ENCODE data around the gene VPS13D. TPM values are rescaled to one million over a fixed set of nuclear protein-coding genes. Genes with fewer than 3 reads are reported as not detected.
A peak's percentile ranks its signal among the peaks of the same experiment; 100 is the strongest.

The VPS13D gene
- total and polyA plus RNA-seq, 11 donors = 32.1 to 301 (median 90.7) TPM

- Histone ChIP-seq H3K4me3 (peak overlapping the region in 1 of 12 donors; percentile 91), H3K4me1 (peaks cover 3 to 34% (median 15%) of the 10 kb centered on the region in 12 donors), H3K27ac (peak overlapping the region in 4 of 12 donors; percentile 87 to 95 (median 92)), H3K36me3 (peaks cover 0 to 33% (median 21%) of the 10 kb centered on the region in 9 donors), H3K9me3 (no peaks in the 10 kb centered on the region), H3K27me3 (no peaks in the 10 kb centered on the region)
- TF ChIP-seq CTCF (IDR thresholded peaks at IDR 0.05) = no peak
- TF ChIP-seq POLR2A (IDR thresholded peaks at IDR 0.05) = no peak
- ATAC-seq (peak in 3 of 4 donors; percentile 11 to 33 (median 13)), DNase-seq (peak in 3 of 5 donors; percentile 29 to 76 (median 57))
- intact Hi-C loops (cut with DNase I) = no loop called here
- 52 to 60% (median 54%) methylated on average over 2 of the region's 2 CpGs for WGBS, 4 donors
Measured at GRCh38 chr1:12232221-12232620, 2.4 kb downstream of the VPS13D start.

DNA sequence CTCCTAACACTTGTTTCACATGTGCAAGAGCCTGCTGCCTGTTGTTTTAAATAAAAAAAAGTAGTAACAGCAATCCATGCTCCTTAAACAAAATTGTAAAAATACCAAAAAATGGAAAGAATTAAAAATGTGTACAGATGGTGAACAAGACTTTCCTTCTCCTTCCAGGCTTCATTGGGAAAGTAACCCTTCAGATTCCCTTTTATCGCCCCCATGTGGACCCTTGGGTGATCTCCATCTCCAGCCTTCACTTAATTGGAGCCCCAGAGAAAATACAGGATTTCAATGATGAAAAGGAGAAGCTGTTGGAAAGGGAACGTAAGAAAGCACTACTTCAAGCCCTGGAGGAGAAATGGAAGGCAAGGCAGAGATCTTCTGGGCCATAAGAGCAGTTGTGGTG, 14.2 kb downstream of the VPS13D start:
- H3K4me3 ChIP-seq = no peak overlapping the region
- TF ChIP-seq POLR2A (IDR thresholded peaks at IDR 0.05) = no peak
- TF ChIP-seq CTCF (IDR thresholded peaks at IDR 0.05) = peak in 8 of 12 donors; percentile 16 to 43 (median 28)
- DNase-seq (no peak), ATAC-seq (no peak)
- intact Hi-C loops (cut with DNase I) = loop anchor here in 1 of 10 donors (10.0 kb wide), 1 partner anchor 141 kb away; no protein-coding TSS in a partner anchor
- H3K9me3 ChIP-seq = no peaks in the 10 kb centered on the region
- H3K27ac ChIP-seq = no peak overlapping the region
- H3K4me1 ChIP-seq = no peaks in the 10 kb centered on the region
- H3K27me3 ChIP-seq = no peaks in the 10 kb centered on the region
- peaks cover 9 to 90% (median 78%) of the 10 kb centered on the region in 9 donors for H3K36me3 ChIP-seq
- WGBS, 4 donors = 71 to 77% (median 75%) methylated on average over 2 of the region's 2 CpGs

DNA sequence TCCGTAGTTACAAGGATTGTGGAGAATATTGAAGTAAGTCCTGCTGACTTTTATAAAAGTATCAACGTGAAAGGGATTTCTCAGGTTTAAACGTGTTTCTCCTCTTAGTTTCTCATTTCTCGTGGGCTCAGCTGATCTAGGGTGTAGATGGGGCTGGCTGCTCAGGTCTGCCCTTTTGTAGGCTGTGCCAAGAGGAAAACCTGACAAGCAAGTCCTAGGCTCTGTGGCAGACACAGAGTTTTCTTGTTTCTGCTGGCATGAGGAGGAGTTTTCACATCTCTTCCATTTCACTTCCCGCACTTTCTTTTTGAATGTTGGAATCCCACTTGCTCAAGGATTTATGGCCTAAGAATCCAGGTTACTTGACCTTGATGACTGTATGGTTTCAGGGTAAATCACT, 14.8 kb downstream of the VPS13D start:
- DNase-seq = no peak
- 90 to 97% (median 92%) methylated on average over 5 of the region's 5 CpGs for WGBS, 4 donors

DNA sequence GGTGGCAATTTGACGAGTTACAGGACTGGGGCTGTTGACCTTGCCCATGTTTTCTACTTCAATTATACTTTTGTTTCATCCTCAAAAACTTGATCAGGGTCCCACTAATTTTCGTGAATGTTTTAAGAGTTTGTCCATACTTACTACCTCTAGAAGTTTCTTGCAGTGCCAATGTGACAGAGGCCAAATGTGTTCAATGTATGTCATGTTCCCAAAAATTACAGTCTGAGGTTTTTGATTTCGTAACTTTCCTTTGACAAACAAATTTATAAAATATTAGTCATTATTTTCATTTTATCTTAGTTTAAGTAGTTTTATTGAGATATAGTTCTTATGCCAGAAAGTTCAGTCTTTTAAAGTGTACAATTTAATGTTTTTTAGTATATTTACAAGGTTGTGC, 15.3 kb downstream of the VPS13D start:
- no peak for ATAC-seq
- H3K36me3 ChIP-seq = peaks cover 10 to 94% (median 89%) of the 10 kb centered on the region in 9 donors

More for the DNA sequence above, 14.8 kb downstream of the VPS13D start:
- H3K36me3 ChIP-seq = peaks cover 10 to 90% (median 83%) of the 10 kb centered on the region in 9 donors
- no peak overlapping the region for H3K27ac ChIP-seq
- intact Hi-C loops (cut with DNase I) = loop anchor here in 1 of 10 donors (10.0 kb wide), 1 partner anchor 140 kb away; no protein-coding TSS in a partner anchor
- H3K9me3 ChIP-seq = no peaks in the 10 kb centered on the region
- no peaks in the 10 kb centered on the region for H3K27me3 ChIP-seq
- no peaks in the 10 kb centered on the region for H3K4me1 ChIP-seq
- TF ChIP-seq POLR2A (IDR thresholded peaks at IDR 0.05) (no peak), CTCF (IDR thresholded peaks at IDR 0.05) (no peak)
- no peak for ATAC-seq
- H3K4me3 ChIP-seq = no peak overlapping the region

More for the DNA sequence above, 15.3 kb downstream of the VPS13D start:
- no peak for DNase-seq
- intact Hi-C loops (cut with DNase I) = loop anchor here in 1 of 10 donors (10.0 kb wide), 1 partner anchor 140 kb away; no protein-coding TSS in a partner anchor
- 77 to 98% (median 84%) methylated on average over 3 of the region's 3 CpGs for WGBS, 4 donors
- Histone ChIP-seq H3K4me3 (no peak overlapping the region), H3K27ac (no peak overlapping the region), H3K27me3 (no peaks in the 10 kb centered on the region), H3K4me1 (no peaks in the 10 kb centered on the region), H3K9me3 (no peaks in the 10 kb centered on the region)
- TF ChIP-seq CTCF (IDR thresholded peaks at IDR 0.05) = no peak
- no peak for TF ChIP-seq POLR2A (IDR thresholded peaks at IDR 0.05)
